PC-9 (cell line): ENCODE data around the gene NKX2-4. TPM values are rescaled to one million over a fixed set of nuclear protein-coding genes. Genes with fewer than 3 reads are reported as not detected.

Experiments
- BruUV-seq: library from RNA; stranded (reverse); fragments of 400-500 nt; replicated peaks from 2 replicates; lab custom pipeline; 2021; lab: Mats Ljungman, UMichigan
- CTCF ChIA-PET: fragments of 300-600 bp; sonication (Branson Sonifier 250); formaldehyde crosslinking; loops from one replicate; lab custom pipeline; 2022; ENCODE audit warnings: antibody characterized with exemption; lab: Charles Lee
- POLR2A ChIA-PET: fragments of 300-600 bp; sonication (Branson Sonifier 250); formaldehyde crosslinking; loops from one replicate; lab custom pipeline; 2022; ENCODE audit warnings: antibody characterized with exemption; ENCODE audit not compliant: unreplicated experiment; lab: Charles Lee
- DNase-seq, 2 experiments: peaks; one replicate each; pipeline versions ENCODE4 v3.0.0 to v3.0.0-alpha.2; 2015 to 2022; ENCODE audit warnings: mixed read lengths in 1 of 2
- H2AFZ ChIP-seq: fragments of 200-600 bp; sonication (generic); 2 replicates; pipeline ENCODE4 v1.8.1; 2017; ENCODE audit warnings: antibody characterized with exemption
- H3F3A ChIP-seq: fragments of 200-600 bp; sonication (generic); 2 replicates; pipeline ENCODE4 v1.8.1; 2017; ENCODE audit warnings: antibody characterized with exemption, mild to moderate bottlenecking, low read depth; ENCODE audit not compliant: insufficient read depth
- H3K27ac ChIP-seq: fragments of 200-600 bp; sonication (generic); 2 replicates; pipeline ENCODE4 v1.6.1; 2016; ENCODE audit warnings: mixed run types
- H3K27me3 ChIP-seq: fragments of 200-600 bp; sonication (generic); 2 replicates; pipeline ENCODE4 v1.6.1; 2016; ENCODE audit warnings: low read depth, mixed run types; ENCODE audit not compliant: insufficient read depth
- H3K36me3 ChIP-seq: fragments of 200-600 bp; sonication (generic); 2 replicates; pipeline ENCODE4 v1.6.1; 2016; ENCODE audit warnings: low read depth, mixed run types
- H3K4me1 ChIP-seq: fragments of 200-600 bp; sonication (generic); replicated peaks from 2 replicates; pipeline ENCODE4 v1.6.1; 2016; ENCODE audit warnings: mixed run types; ENCODE audit not compliant: insufficient read depth
- H3K4me2 ChIP-seq: fragments of 200-600 bp; sonication (generic); 2 replicates; pipeline ENCODE4 v1.6.1; 2017; ENCODE audit warnings: mixed run types
- H3K4me3 ChIP-seq: fragments of 200-600 bp; sonication (generic); 2 replicates; pipeline ENCODE4 v1.6.1; 2016; ENCODE audit warnings: mixed run types
- H3K79me2 ChIP-seq: fragments of 200-600 bp; sonication (generic); 2 replicates; pipeline ENCODE4 v1.6.1; 2017; ENCODE audit warnings: low read depth, mixed run types
- H3K9me2 ChIP-seq: fragments of 200-600 bp; sonication (generic); 2 replicates; pipeline ENCODE4 v1.8.1; 2017; ENCODE audit warnings: mild to moderate bottlenecking; ENCODE audit not compliant: insufficient read depth
- H3K9me3 ChIP-seq: fragments of 200-600 bp; sonication (generic); 2 replicates; pipeline ENCODE4 v1.8.1; 2016; ENCODE audit warnings: low read depth; ENCODE audit not compliant: insufficient read depth
- H4K20me1 ChIP-seq: fragments of 200-600 bp; sonication (generic); 2 replicates; pipeline ENCODE4 v1.8.1; 2017; ENCODE audit not compliant: insufficient read depth
- CTCF ChIP-seq: fragments of 200-600 bp; sonication (generic); conservative IDR thresholded peaks from 2 replicates; pipeline ENCODE4 v1.6.1; 2017; ENCODE audit warnings: mixed run types, antibody characterized with exemption, mild to moderate bottlenecking, moderate library complexity
- EZH2 ChIP-seq: fragments of 200-600 bp; sonication (generic); IDR thresholded peaks from 2 replicates; pipeline ENCODE4 v1.8.0; 2017; ENCODE audit warnings: antibody characterized with exemption, low read depth
- intact Hi-C: fragments of 100-400 bp; cut with micrococcal nuclease; formaldehyde crosslinking; loops from one replicate; pipeline ENCODE4 v1.10.0; 2022; ENCODE audit not compliant: unreplicated experiment
- total RNA-seq: library from RNA; stranded (reverse); gene quantifications from 2 replicates; pipeline ENCODE4 v1.2.3, GENCODE V29; 2021

NKX2-4 gene
- total RNA-seq, 1 experiment from 2014 or later: not detected

GRCh38 chr20:21388566-21388965 lies 8.8 kb downstream of the NKX2-4 start:
- POLR2A ChIA-PET: no interaction called here

GRCh38 chr20:21387528-21387927 lies 9.8 kb downstream of the NKX2-4 start:
- ChIA-PET POLR2A (no interaction called here), CTCF (interaction anchor here (0.6 kb wide), 1 partner anchor 153 kb away, joined by 4 read pairs; no protein-coding TSS in a partner anchor)
- no peaks in the 10 kb centered on the region for H3K4me1 ChIP-seq
- H2AFZ ChIP-seq: no peak overlapping the region
- H3K4me3 ChIP-seq: no peak overlapping the region
- intact Hi-C loops: no loop called here
- H3K27me3 ChIP-seq: no peaks in the 10 kb centered on the region
- no peaks in the 10 kb centered on the region for H3K79me2 ChIP-seq
- H4K20me1 ChIP-seq: no peaks in the 10 kb centered on the region; the same call in 1 of the 2 replicates
- no peaks in the 10 kb centered on the region for H3K9me3 ChIP-seq
- no peak for TF ChIP-seq EZH2
- TF ChIP-seq CTCF: no peak
- no peaks in the 10 kb centered on the region for H3K9me2 ChIP-seq
- no peak for DNase-seq
- peaks cover 16% of the 10 kb centered on the region for H3F3A ChIP-seq
- no peak overlapping the region for H3K4me2 ChIP-seq
- no peak overlapping the region for H3K27ac ChIP-seq
- no TSS peak for BruUV-seq
- peaks cover 5% of the 10 kb centered on the region; the same call in 1 of the 2 replicates for H3K36me3 ChIP-seq

More at GRCh38 chr20:21388566-21388965, 8.8 kb downstream of the NKX2-4 start:
- H2AFZ ChIP-seq: no peak overlapping the region
- no peaks in the 10 kb centered on the region for H3K4me1 ChIP-seq
- H3F3A ChIP-seq: peaks cover 16% of the 10 kb centered on the region
- no peaks in the 10 kb centered on the region; the same call in 1 of the 2 replicates for H4K20me1 ChIP-seq
- CTCF ChIA-PET: no interaction called here
- intact Hi-C loops: no loop called here
- H3K36me3 ChIP-seq: no peaks in the 10 kb centered on the region
- DNase-seq: no peak
- TF ChIP-seq CTCF (no peak), EZH2 (no peak)
- no peaks in the 10 kb centered on the region for H3K79me2 ChIP-seq
- H3K27me3 ChIP-seq: no peaks in the 10 kb centered on the region
- no peak overlapping the region for H3K4me2 ChIP-seq
- no TSS peak for BruUV-seq
- H3K9me2 ChIP-seq: no peaks in the 10 kb centered on the region
- H3K9me3 ChIP-seq: no peaks in the 10 kb centered on the region
- H3K4me3 ChIP-seq: no peak overlapping the region
- H3K27ac ChIP-seq: no peak overlapping the region

GRCh38 chr20:21386111-21386510 lies 11.2 kb downstream of the NKX2-4 start:
- H4K20me1 ChIP-seq: no peaks in the 10 kb centered on the region; the same call in none of the 2 replicates
- BruUV-seq: no TSS peak

More at GRCh38 chr20:21386111-21386510, 11.2 kb downstream of the NKX2-4 start:
- no peak overlapping the region for H3K27ac ChIP-seq
- H3F3A ChIP-seq: peaks cover 16% of the 10 kb centered on the region
- H3K4me2 ChIP-seq: no peak overlapping the region
- no peaks in the 10 kb centered on the region for H3K4me1 ChIP-seq
- no peak for DNase-seq
- POLR2A ChIA-PET: no interaction called here
- no peak overlapping the region for H3K4me3 ChIP-seq
- H3K9me2 ChIP-seq: no peaks in the 10 kb centered on the region
- H3K79me2 ChIP-seq: no peaks in the 10 kb centered on the region
- peaks cover 9% of the 10 kb centered on the region; the same call in 1 of the 2 replicates for H3K36me3 ChIP-seq
- TF ChIP-seq CTCF: no peak
- TF ChIP-seq EZH2: no peak
- H2AFZ ChIP-seq: no peak overlapping the region
- CTCF ChIA-PET: no interaction called here
- H3K27me3 ChIP-seq: no peaks in the 10 kb centered on the region
- H3K9me3 ChIP-seq: no peaks in the 10 kb centered on the region
- intact Hi-C loops: no loop called here
